ENCODE measurements around the gene GPR137. TPM values are rescaled to one million over a fixed set of nuclear protein-coding genes. Genes with fewer than 3 reads are reported as not detected.

The GPR137 gene
- total RNA-seq, 2 experiments from 2014 or later = 18.3 to 52.3 TPM

- no peaks in the 10 kb centered on the region for H4K20me1 ChIP-seq (ENCODE audit: insufficient read depth, low read length)
- ChIA-PET POLR2A (no interaction called here), CTCF (ENCODE audit: unreplicated experiment) (no interaction called here)
- H2AFZ ChIP-seq (ENCODE audit: low read length) = no peak overlapping the region
- no peak overlapping the region for H3K27ac ChIP-seq (ENCODE audit: low read depth, low read length, poor library complexity, severe bottlenecking)
- TF ChIP-seq CTCF (conservative IDR thresholded peaks at IDR 0.05; ENCODE audit: low read length) (no peak), EZH2phosphoT487 (IDR thresholded peaks at IDR 0.05; ENCODE audit: borderline replicate concordance, low read depth, low read length) (no peak)
- H3K9me2 ChIP-seq (ENCODE audit: insufficient read depth, low read length) = no peaks in the 10 kb centered on the region
- no peaks in the 10 kb centered on the region for H3K36me3 ChIP-seq (ENCODE audit: insufficient read depth, low read length)
- H3K4me1 ChIP-seq (ENCODE audit: insufficient read depth, low read length, poor library complexity, severe bottlenecking) = no peaks in the 10 kb centered on the region
- DNase-seq (ENCODE audit: low spot score) = no peak
- H3K9me3 ChIP-seq (ENCODE audit: low read length) = no peaks in the 10 kb centered on the region
- no peaks in the 10 kb centered on the region for H3K79me2 ChIP-seq (ENCODE audit: insufficient read depth, low read depth, low read length)
- intact Hi-C loops (cut with micrococcal nuclease; ENCODE audit: unreplicated experiment) = no loop called here
- no peak overlapping the region for H3K4me3 ChIP-seq (ENCODE audit: low read depth, low read length, poor library complexity, severe bottlenecking)
- no TSS peak for BruUV-seq (replicated peaks)
- no peak overlapping the region for H3K4me2 ChIP-seq (ENCODE audit: low read length)
Observed at GRCh38 chr11:64259533-64260067, 26.0 kb upstream of the GPR137 start.

GRCh38 chr11:64260147-64260708 is 25.4 kb upstream of the GPR137 start:
- TF ChIP-seq EZH2phosphoT487 (IDR thresholded peaks at IDR 0.05; ENCODE audit: borderline replicate concordance, low read depth, low read length) = no peak
- TF ChIP-seq CTCF (conservative IDR thresholded peaks at IDR 0.05; ENCODE audit: low read length) = no peak
- ChIA-PET POLR2A (interaction anchor here (0.6 kb wide), 1 partner anchor 67 kb away, joined by 5 read pairs; no protein-coding TSS in a partner anchor), CTCF (ENCODE audit: unreplicated experiment) (no interaction called here)
- no peaks in the 10 kb centered on the region for H3K36me3 ChIP-seq (ENCODE audit: insufficient read depth, low read length)
- no peak overlapping the region for H3K4me2 ChIP-seq (ENCODE audit: low read length)
- H3K27ac ChIP-seq (ENCODE audit: low read depth, low read length, poor library complexity, severe bottlenecking) = no peak overlapping the region
- intact Hi-C loops (cut with micrococcal nuclease; ENCODE audit: unreplicated experiment) = no loop called here
- H4K20me1 ChIP-seq (ENCODE audit: insufficient read depth, low read length) = no peaks in the 10 kb centered on the region
- no peaks in the 10 kb centered on the region for H3K9me3 ChIP-seq (ENCODE audit: low read length)
- H3K4me1 ChIP-seq (ENCODE audit: insufficient read depth, low read length, poor library complexity, severe bottlenecking) = peaks cover under 1% of the 10 kb centered on the region
- no peaks in the 10 kb centered on the region for H3K9me2 ChIP-seq (ENCODE audit: insufficient read depth, low read length)
- H3K79me2 ChIP-seq (ENCODE audit: insufficient read depth, low read depth, low read length) = no peaks in the 10 kb centered on the region
- no peak overlapping the region for H3K4me3 ChIP-seq (ENCODE audit: low read depth, low read length, poor library complexity, severe bottlenecking)
- DNase-seq (ENCODE audit: low spot score) = no peak
- no TSS peak for BruUV-seq (replicated peaks)
- no peak overlapping the region for H2AFZ ChIP-seq (ENCODE audit: low read length)

GRCh38 chr11:64261556-64262080 is 24.0 kb upstream of the GPR137 start:
- DNase-seq (ENCODE audit: low spot score) = no peak
- H3K27ac ChIP-seq (ENCODE audit: low read depth, low read length, poor library complexity, severe bottlenecking) = no peak overlapping the region
- H3K4me1 ChIP-seq (ENCODE audit: insufficient read depth, low read length, poor library complexity, severe bottlenecking) = peaks cover 6% of the 10 kb centered on the region
- intact Hi-C loops (cut with micrococcal nuclease; ENCODE audit: unreplicated experiment) = no loop called here
- ChIA-PET CTCF (ENCODE audit: unreplicated experiment) (no interaction called here), POLR2A (no interaction called here)
- no peaks in the 10 kb centered on the region for H3K9me2 ChIP-seq (ENCODE audit: insufficient read depth, low read length)
- no peaks in the 10 kb centered on the region for H3K9me3 ChIP-seq (ENCODE audit: low read length)
- H2AFZ ChIP-seq (ENCODE audit: low read length) = no peak overlapping the region
- no peak overlapping the region for H3K4me2 ChIP-seq (ENCODE audit: low read length)
- no peak overlapping the region for H3K4me3 ChIP-seq (ENCODE audit: low read depth, low read length, poor library complexity, severe bottlenecking)
- H3K36me3 ChIP-seq (ENCODE audit: insufficient read depth, low read length) = no peaks in the 10 kb centered on the region
- no TSS peak for BruUV-seq (replicated peaks)
- H4K20me1 ChIP-seq (ENCODE audit: insufficient read depth, low read length) = no peaks in the 10 kb centered on the region
- no peak for TF ChIP-seq EZH2phosphoT487 (IDR thresholded peaks at IDR 0.05; ENCODE audit: borderline replicate concordance, low read depth, low read length)
- TF ChIP-seq CTCF (conservative IDR thresholded peaks at IDR 0.05; ENCODE audit: low read length) = no peak
- H3K79me2 ChIP-seq (ENCODE audit: insufficient read depth, low read depth, low read length) = no peaks in the 10 kb centered on the region

Data from OCI-LY7 (cell line).